Measurements from ENCODE around the gene VAV3. TPM values are rescaled to one million over a fixed set of nuclear protein-coding genes. Genes with fewer than 3 reads are reported as not detected.
A peak's percentile ranks its signal among the peaks of the same experiment; 100 is the strongest.

The VAV3 gene
- total and polyA plus RNA-seq, 10 donors, result 10.5 to 63.0 (median 38.8) TPM

GRCh38 chr1:107748531-107748930 is 216.4 kb downstream of the VAV3 start:
- Histone ChIP-seq H3K27ac (no peak overlapping the region), H3K4me1 (no peaks in the 10 kb centered on the region), H3K4me3 (no peak overlapping the region), H3K27me3 (replicated peaks in 1 of 7) (no peaks in the 10 kb centered on the region), H3K9me3 (no peaks in the 10 kb centered on the region), H3K36me3 (peaks cover 0 to 72% (median 5%) of the 10 kb centered on the region in 6 donors)
- TF ChIP-seq CTCF (IDR thresholded peaks at IDR 0.05 in 8 of 11, conservative IDR thresholded peaks at IDR 0.05 in 3 of 11), result no peak
- TF ChIP-seq POLR2AphosphoS5 (IDR thresholded peaks at IDR 0.05), result no peak
- WGBS, 5 donors, result 81 to 97% (median 92%) methylated on average over 2 of the region's 2 CpGs
- intact Hi-C loops (cut with DNase I; ENCODE audit: low total_unique reads), result no loop called here
- no peak for DNase-seq

- intact Hi-C loops (cut with DNase I; ENCODE audit: low total_unique reads), result no loop called here
- 84 to 93% (median 86%) methylated on average over 4 of the region's 4 CpGs for WGBS, 5 donors
- Histone ChIP-seq H3K27ac (no peak overlapping the region), H3K4me1 (peaks cover 5 to 34% (median 18%) of the 10 kb centered on the region in 6 donors), H3K27me3 (replicated peaks in 1 of 7) (no peaks in the 10 kb centered on the region), H3K36me3 (peaks cover 0 to 44% (median 0%) of the 10 kb centered on the region in 6 donors), H3K4me3 (no peak overlapping the region), H3K9me3 (no peaks in the 10 kb centered on the region)
- DNase-seq, result no peak
- TF ChIP-seq CTCF (IDR thresholded peaks at IDR 0.05 in 8 of 11, conservative IDR thresholded peaks at IDR 0.05 in 3 of 11) (no peak), POLR2A (IDR thresholded peaks at IDR 0.05) (no peak), POLR2AphosphoS5 (IDR thresholded peaks at IDR 0.05) (no peak)
Observed at GRCh38 chr1:107741242-107741641, 223.7 kb downstream of the VAV3 start.

DNA sequence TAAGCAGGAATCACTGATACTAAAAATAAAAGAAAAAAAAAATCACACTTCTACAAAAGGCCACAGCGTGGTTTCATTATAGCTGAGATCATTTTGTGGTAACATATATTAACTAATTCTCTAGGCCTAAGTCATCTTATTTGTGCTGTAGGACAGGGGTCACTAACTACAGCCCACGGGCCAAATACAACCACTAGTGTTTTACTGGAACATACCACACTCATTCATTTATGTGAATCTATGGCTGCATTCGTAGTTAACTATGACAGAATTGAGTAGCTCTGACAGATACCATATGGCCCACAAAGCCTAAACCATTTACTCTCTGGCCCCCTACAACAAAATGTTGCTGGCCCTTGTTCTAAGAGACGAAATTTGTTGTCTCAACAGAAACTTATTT is 224.4 kb downstream of the VAV3 start:
- Histone ChIP-seq H3K9me3 (no peaks in the 10 kb centered on the region), H3K4me3 (no peak overlapping the region), H3K27me3 (replicated peaks in 1 of 7) (no peaks in the 10 kb centered on the region), H3K4me1 (peaks cover 5 to 34% (median 18%) of the 10 kb centered on the region in 6 donors), H3K27ac (peak overlapping the region in 1 of 8 donors; percentile 59), H3K36me3 (peaks cover 0 to 38% (median 0%) of the 10 kb centered on the region in 6 donors)
- 67 to 84% (median 77%) methylated on average over 4 of the region's 4 CpGs for WGBS, 5 donors
- no peak for TF ChIP-seq POLR2A (IDR thresholded peaks at IDR 0.05)
- no peak for TF ChIP-seq CTCF (IDR thresholded peaks at IDR 0.05 in 8 of 11, conservative IDR thresholded peaks at IDR 0.05 in 3 of 11)
- TF ChIP-seq POLR2AphosphoS5 (IDR thresholded peaks at IDR 0.05), result no peak
- DNase-seq, result no peak
- intact Hi-C loops (cut with DNase I; ENCODE audit: low total_unique reads), result no loop called here

DNA sequence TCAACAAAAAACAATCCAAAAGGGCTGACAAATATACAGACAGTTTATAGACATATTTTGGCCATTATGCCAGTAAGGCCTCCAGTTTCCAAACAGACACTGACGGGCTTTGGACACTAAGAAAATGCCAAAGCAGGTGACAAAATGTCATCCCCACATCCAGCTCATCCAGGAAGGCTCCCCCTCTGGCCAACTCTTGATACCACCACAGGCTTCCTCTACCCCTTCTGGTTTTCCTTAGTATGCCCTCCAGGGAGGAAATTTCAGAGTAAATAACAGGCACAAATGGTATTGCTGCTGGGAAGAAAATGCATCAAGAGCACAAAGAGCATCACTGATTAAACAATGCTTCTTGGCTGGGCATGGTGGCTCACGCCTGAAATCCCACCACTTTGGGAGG is 225.3 kb downstream of the VAV3 start:
- no peak for DNase-seq
- intact Hi-C loops (cut with DNase I; ENCODE audit: low total_unique reads), result no loop called here

More for the DNA sequence above, 225.3 kb downstream of the VAV3 start:
- no peaks in the 10 kb centered on the region for H3K27me3 ChIP-seq (replicated peaks in 1 of 7)
- H3K4me3 ChIP-seq, result no peak overlapping the region
- peak overlapping the region in 6 of 8 donors; percentile 20 to 60 (median 48) for H3K27ac ChIP-seq
- WGBS, 5 donors, result 54 to 89% (median 70%) methylated on average over 2 of the region's 2 CpGs
- H3K9me3 ChIP-seq, result no peaks in the 10 kb centered on the region
- peaks cover 5 to 34% (median 18%) of the 10 kb centered on the region in 6 donors for H3K4me1 ChIP-seq
- peaks cover 0 to 33% (median 0%) of the 10 kb centered on the region in 6 donors for H3K36me3 ChIP-seq
- TF ChIP-seq CTCF (IDR thresholded peaks at IDR 0.05 in 8 of 11, conservative IDR thresholded peaks at IDR 0.05 in 3 of 11) (no peak), POLR2A (IDR thresholded peaks at IDR 0.05) (no peak), POLR2AphosphoS5 (IDR thresholded peaks at IDR 0.05) (no peak)

Data from spleen (tissue), 11 donors.